ENCODE results near the gene AATK.

The AATK gene

GRCh38 chr17:81114351-81115093, 51.5 kb downstream of the AATK start:
- TF ChIP-seq ZNF274 (IDR thresholded peaks at IDR 0.05; ENCODE audit: low read depth, low read length), result no peak
- H3K4me3 ChIP-seq (ENCODE audit: low read length), result no peak overlapping the region

GRCh38 chr17:81113158-81113724, 52.8 kb downstream of the AATK start:
- no peak overlapping the region for H3K4me3 ChIP-seq (ENCODE audit: low read length)
- TF ChIP-seq ZNF274 (IDR thresholded peaks at IDR 0.05; ENCODE audit: low read depth, low read length), result no peak

DNA sequence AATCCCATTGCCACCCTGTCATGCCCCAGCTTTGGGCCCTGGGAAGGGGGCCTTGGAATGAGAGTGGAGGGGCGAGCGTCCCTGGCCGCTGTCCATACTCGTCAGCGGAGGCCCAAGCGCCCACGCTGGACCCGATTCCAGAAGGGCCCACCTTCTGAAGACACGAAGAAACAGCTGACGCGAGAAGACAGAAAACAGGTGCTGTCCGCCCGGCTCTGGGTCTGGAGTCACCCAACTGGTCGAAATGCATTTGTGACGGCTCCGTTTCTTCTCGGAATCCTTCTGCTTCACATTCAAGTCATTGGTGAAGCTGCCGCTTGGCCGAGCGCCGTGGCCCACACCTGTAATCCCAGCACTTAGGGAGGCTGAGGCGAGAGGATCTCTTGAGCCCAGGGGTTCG, 53.6 kb downstream of the AATK start:
- TF ChIP-seq ZNF274 (IDR thresholded peaks at IDR 0.05; ENCODE audit: low read depth, low read length), result no peak
- no peak overlapping the region for H3K4me3 ChIP-seq (ENCODE audit: low read length)

DNA sequence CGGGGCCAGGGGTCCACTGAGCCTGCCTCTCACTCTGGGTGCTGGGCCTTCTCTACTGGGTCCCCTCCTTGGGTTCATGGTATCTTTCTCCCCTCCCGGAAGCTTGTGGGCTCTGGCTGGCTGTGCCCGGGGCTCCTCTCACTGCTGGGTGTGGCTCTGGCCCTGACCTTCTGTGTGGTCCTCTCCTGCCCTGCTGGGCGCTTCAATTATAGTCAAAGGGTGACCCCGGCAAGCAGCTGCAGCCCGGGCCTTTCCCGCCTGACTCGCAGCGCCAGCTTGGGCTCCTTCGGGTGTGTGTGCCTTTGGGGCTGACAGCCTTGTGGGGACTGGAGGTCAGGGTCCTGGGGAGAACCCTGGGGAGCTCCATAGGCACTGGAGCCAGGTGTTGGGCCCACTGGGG, 55.0 kb downstream of the AATK start:
- no peak overlapping the region for H3K4me3 ChIP-seq (ENCODE audit: low read length)
- no peak for TF ChIP-seq ZNF274 (IDR thresholded peaks at IDR 0.05; ENCODE audit: low read depth, low read length)

- no peak for TF ChIP-seq ZNF274 (IDR thresholded peaks at IDR 0.05; ENCODE audit: low read depth, low read length)
- H3K4me3 ChIP-seq (ENCODE audit: low read length), result no peak overlapping the region
Measured at GRCh38 chr17:81110488-81111040, 55.5 kb downstream of the AATK start.

DNA sequence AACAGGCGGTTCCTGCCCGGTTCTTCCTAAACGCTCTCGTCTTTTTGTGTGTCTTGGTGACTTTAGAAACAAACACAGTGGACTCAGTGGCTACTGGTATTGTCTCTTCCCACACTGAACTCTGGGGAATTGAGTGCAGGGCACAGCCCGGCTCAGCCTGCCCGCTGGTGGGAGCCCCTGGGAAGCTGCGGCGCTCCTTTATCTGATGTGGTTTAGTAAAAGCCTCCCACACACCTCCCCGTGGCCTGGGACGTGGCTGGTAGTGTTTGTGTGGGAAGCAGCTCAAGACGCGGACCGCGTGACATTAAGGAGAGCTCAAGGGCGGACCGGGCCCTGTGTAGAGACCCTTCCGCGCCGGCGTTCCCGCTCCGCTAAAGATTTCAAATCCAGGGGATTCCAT, 56.1 kb downstream of the AATK start:
- no peak for TF ChIP-seq ZNF274 (IDR thresholded peaks at IDR 0.05; ENCODE audit: low read depth, low read length)

DNA sequence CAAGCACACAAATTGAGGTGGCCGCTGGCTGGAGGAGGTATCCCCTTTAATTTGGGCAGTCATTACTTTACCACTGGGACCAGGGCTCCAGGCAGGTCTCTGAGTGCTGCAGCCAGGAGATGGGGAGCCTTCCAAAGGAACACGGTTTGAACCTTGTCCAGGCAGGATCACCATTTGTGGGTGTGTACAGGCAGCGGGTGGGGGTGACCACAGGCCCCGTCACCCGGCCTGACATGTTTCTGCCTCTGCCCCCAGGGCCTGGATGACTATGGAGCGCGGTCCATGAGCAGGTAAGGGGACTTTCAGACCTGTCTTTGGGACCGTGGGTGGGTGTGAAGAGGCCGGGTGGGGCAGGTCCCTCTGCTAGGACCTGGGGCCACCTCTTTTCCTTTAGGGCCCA, 57.8 kb downstream of the AATK start:
- no peak for TF ChIP-seq ZNF274 (IDR thresholded peaks at IDR 0.05; ENCODE audit: low read depth, low read length)
- no peak overlapping the region for H3K4me3 ChIP-seq (ENCODE audit: low read length)

More for the DNA sequence above, 56.1 kb downstream of the AATK start:
- no peak overlapping the region for H3K4me3 ChIP-seq (ENCODE audit: low read length)

DNA sequence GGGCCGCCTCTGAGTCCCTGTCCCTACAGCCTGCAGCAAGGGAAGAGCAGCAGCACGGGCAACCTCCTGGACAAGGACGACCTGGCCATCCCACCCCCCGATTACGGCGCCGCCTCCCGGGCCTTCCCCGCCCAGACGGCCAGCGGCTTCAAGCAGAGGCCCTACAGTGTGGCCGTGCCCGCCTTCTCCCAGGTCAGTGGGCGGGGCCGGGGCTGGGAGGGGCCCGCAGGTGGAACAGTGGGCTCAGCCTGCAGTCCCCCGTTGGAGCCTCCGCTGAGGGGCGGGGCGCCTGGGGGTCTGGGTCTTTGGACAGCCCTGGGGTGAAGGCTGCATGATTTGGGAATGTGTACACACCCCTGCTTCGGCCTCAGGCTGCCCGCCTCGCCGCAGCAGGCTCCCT, 59.3 kb downstream of the AATK start:
- TF ChIP-seq ZNF274 (IDR thresholded peaks at IDR 0.05; ENCODE audit: low read depth, low read length), result no peak
- no peak overlapping the region for H3K4me3 ChIP-seq (ENCODE audit: low read length)

DNA sequence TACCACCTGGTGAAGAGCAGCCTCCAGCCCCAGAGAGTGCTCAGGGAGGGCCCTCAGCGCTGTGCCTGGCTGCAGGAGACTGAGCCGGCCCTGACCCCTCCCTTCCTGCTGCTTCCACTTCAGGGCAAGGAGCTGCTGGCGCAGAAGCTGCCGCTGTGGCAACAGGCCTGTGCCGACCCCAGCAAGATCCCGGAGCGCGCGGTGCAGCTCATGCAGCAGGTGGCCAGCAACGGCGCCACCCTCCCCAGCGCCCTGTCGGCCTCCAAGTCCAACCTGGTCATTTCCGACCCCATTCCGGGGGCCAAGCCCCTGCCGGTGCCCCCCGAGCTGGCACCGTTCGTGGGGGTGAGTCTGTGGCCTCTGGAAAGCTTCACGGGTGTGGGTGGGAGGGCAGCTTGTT, 62.6 kb downstream of the AATK start:
- H3K4me3 ChIP-seq (ENCODE audit: low read length), result no peak overlapping the region
- TF ChIP-seq ZNF274 (IDR thresholded peaks at IDR 0.05; ENCODE audit: low read depth, low read length), result no peak

GRCh38 chr17:81102869-81103268, 63.2 kb downstream of the AATK start:
- no peak for TF ChIP-seq ZNF274 (IDR thresholded peaks at IDR 0.05; ENCODE audit: low read depth, low read length)
- H3K4me3 ChIP-seq (ENCODE audit: low read length), result no peak overlapping the region

DNA sequence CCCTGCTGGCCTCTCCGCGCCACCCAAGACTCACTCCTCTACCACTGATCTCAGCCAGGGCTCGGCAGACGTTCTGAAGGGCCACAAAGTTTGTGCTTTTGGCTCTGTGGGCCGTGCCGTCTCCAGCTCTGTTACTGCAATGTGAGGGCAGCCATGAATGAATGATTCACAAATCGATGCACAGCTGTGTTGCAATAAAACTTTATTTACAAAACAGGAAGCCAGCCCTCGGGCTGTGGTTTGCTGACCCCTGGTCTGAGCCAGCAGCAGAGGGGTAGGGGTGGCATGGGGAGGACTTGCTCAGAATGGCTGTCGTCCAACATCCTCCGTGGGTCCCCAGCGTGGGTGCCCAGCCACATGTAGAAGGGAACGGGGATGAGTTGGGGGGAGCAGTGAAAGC, 63.7 kb downstream of the AATK start:
- H3K4me3 ChIP-seq (ENCODE audit: low read length), result no peak overlapping the region
- no peak for TF ChIP-seq ZNF274 (IDR thresholded peaks at IDR 0.05; ENCODE audit: low read depth, low read length)

GRCh38 chr17:81101614-81102306, 64.3 kb downstream of the AATK start:
- H3K4me3 ChIP-seq (ENCODE audit: low read length), result no peak overlapping the region
- no peak for TF ChIP-seq ZNF274 (IDR thresholded peaks at IDR 0.05; ENCODE audit: low read depth, low read length)

GRCh38 chr17:81100668-81101067, 65.4 kb downstream of the AATK start:
- no peak overlapping the region for H3K4me3 ChIP-seq (ENCODE audit: low read length)
- no peak for TF ChIP-seq ZNF274 (IDR thresholded peaks at IDR 0.05; ENCODE audit: low read depth, low read length)

GRCh38 chr17:81099888-81100287, 66.1 kb downstream of the AATK start:
- no peak for TF ChIP-seq ZNF274 (IDR thresholded peaks at IDR 0.05; ENCODE audit: low read depth, low read length)
- no peak overlapping the region for H3K4me3 ChIP-seq (ENCODE audit: low read length)

DNA sequence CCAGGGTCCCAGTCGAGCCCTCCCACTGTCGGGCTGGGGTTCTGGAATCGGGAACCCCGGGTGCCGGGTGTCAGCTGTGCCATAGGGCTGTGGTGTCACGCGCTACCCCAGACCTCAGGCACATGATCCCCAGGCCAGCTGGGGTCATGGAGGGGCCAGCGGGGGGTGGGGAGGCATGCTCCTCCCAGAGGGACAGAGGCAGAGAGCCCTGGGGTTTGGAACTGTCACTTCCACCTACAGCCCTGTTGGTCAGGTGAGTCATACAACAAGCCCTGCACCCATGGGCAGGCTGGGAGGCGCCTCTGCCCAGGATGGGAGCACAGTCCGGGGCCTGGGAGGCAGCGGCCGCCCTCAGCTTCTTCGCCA, 68.1 kb downstream of the AATK start:
- H3K4me3 ChIP-seq (ENCODE audit: low read length), result no peak overlapping the region

More for the DNA sequence above, 68.1 kb downstream of the AATK start:
- no peak for TF ChIP-seq ZNF274 (IDR thresholded peaks at IDR 0.05; ENCODE audit: low read depth, low read length)

Data from GM08714 (cell line).